Keratinocyte (primary cell): Measurements from ENCODE around the gene RAB29.

Source experiments
- EZH2 ChIP-seq: IDR thresholded peaks from one replicate; pipeline ENCODE4 v1.6.1; 2012; ENCODE audit warnings: inconsistent platforms, mild to moderate bottlenecking, low read length, moderate library complexity
- TF ChIP-seq, protein P1 (sequence below), 3 experiments: IDR thresholded peaks in 1 of 3; conservative IDR thresholded peaks in 1 of 3; optimal IDR thresholded peaks in 1 of 3; 2 replicates in 2 of 3; 3 replicates in 1 of 3; pipeline versions ENCODE3 to v1.5.1; 2011; ENCODE audit warnings: low read length in 3 of 3, mild to moderate bottlenecking in 3 of 3, moderate library complexity in 2 of 3, control low read depth in 1 of 3, inconsistent platforms in 1 of 3; ENCODE audit not compliant: insufficient read depth in 2 of 3; ENCODE audit errors: extremely low read depth in 1 of 3

DNA sequence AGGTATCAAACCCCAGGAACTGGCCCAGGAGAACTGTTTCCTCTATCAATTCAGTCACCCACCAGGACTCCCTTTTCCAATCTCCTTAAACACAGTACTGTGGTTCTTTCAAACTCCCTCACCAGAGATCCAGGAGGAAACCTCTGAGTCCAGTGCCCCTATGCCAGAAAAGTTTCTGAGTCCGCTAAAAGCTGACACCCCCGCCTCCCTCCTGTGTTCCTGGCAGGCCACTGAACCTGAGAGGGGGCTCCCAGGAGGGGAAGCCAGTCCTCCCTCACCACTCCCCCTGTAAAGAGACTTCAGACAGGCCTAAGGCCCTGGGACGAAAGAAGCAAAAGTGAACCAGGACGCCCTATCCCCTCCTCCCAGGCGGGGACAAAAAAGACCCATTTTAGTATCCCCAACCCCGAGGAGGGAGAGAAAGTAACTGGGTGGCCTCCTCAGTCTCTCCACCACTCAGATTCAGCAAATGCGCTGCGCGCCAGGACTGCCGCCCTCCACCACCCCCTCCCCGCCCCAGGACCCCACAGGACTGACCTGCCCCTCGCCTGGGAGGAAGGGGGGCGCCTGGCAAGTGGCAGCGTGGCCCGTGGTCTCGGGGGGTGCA lies 37.1 kb upstream of the RAB29 start:
- TF ChIP-seq, protein P1, sequence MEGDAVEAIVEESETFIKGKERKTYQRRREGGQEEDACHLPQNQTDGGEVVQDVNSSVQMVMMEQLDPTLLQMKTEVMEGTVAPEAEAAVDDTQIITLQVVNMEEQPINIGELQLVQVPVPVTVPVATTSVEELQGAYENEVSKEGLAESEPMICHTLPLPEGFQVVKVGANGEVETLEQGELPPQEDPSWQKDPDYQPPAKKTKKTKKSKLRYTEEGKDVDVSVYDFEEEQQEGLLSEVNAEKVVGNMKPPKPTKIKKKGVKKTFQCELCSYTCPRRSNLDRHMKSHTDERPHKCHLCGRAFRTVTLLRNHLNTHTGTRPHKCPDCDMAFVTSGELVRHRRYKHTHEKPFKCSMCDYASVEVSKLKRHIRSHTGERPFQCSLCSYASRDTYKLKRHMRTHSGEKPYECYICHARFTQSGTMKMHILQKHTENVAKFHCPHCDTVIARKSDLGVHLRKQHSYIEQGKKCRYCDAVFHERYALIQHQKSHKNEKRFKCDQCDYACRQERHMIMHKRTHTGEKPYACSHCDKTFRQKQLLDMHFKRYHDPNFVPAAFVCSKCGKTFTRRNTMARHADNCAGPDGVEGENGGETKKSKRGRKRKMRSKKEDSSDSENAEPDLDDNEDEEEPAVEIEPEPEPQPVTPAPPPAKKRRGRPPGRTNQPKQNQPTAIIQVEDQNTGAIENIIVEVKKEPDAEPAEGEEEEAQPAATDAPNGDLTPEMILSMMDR (optimal IDR thresholded peaks at IDR 0.05 in 1 of 3, IDR thresholded peaks at IDR 0.05 in 1 of 3, conservative IDR thresholded peaks at IDR 0.05 in 1 of 3; ENCODE audit: extremely low read depth in 1 of 3, insufficient read depth in 2 of 3, low read length in 3 of 3), result no peak
- no peak for TF ChIP-seq EZH2
